Measurements from ENCODE around the gene SLC10A7.

DNA sequence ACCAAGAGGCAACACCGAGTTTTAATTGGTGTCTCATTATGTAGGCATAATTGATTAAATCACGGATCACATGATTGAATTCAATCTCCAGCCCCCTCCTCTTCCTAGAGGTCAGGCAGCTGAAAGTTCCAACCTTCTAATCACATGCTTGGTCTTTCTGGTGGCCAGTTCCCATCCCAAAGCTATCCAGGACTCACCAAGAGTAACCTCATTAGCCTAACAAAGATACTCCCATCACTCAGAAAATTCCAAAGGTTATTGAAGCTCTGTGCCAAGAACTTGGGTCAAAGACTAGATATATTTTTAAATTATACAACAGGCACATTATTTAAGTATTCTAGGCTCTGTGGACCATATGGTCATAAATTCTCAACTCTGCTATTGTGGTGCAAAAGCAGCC is 65.1 kb downstream of the SLC10A7 start:
- TF ChIP-seq POLR2A (IDR thresholded peaks at IDR 0.05): no peak
- TF ChIP-seq, protein P1, sequence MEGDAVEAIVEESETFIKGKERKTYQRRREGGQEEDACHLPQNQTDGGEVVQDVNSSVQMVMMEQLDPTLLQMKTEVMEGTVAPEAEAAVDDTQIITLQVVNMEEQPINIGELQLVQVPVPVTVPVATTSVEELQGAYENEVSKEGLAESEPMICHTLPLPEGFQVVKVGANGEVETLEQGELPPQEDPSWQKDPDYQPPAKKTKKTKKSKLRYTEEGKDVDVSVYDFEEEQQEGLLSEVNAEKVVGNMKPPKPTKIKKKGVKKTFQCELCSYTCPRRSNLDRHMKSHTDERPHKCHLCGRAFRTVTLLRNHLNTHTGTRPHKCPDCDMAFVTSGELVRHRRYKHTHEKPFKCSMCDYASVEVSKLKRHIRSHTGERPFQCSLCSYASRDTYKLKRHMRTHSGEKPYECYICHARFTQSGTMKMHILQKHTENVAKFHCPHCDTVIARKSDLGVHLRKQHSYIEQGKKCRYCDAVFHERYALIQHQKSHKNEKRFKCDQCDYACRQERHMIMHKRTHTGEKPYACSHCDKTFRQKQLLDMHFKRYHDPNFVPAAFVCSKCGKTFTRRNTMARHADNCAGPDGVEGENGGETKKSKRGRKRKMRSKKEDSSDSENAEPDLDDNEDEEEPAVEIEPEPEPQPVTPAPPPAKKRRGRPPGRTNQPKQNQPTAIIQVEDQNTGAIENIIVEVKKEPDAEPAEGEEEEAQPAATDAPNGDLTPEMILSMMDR (IDR thresholded peaks at IDR 0.05 in 8 of 11, conservative IDR thresholded peaks at IDR 0.05 in 3 of 11): no peak
